Osteocyte (in vitro differentiated cells): ENCODE measurements around the gene RNF214. TPM values are rescaled to one million over a fixed set of nuclear protein-coding genes. Genes with fewer than 3 reads are reported as not detected.
"Not testable (repeated sequence)": the region's sequence is repeated elsewhere in the genome, so short reads cannot be mapped to it uniquely, and the experiment has no call there.

Experiments
- DNase-seq: peaks from one replicate; pipeline ENCODE4 v3.0.0; 2021; ENCODE audit warnings: mixed read lengths; ENCODE audit not compliant: unreplicated experiment; ENCODE audit errors: extremely low spot score
- H3K27ac Mint-ChIP-seq: one replicate; pipeline ENCODE4 v1.8.0; 2021; ENCODE audit warnings: mild to moderate bottlenecking, mixed read lengths; ENCODE audit not compliant: unreplicated experiment
- H3K27me3 Mint-ChIP-seq: one replicate; pipeline ENCODE4 v1.8.0; 2021; ENCODE audit warnings: mixed read lengths; ENCODE audit not compliant: unreplicated experiment
- H3K36me3 Mint-ChIP-seq: one replicate; pipeline ENCODE4 v1.8.0; 2021; ENCODE audit warnings: mixed read lengths; ENCODE audit not compliant: unreplicated experiment
- H3K4me1 Mint-ChIP-seq: one replicate; pipeline ENCODE4 v1.8.0; 2021; ENCODE audit warnings: mixed read lengths; ENCODE audit not compliant: unreplicated experiment
- H3K4me3 Mint-ChIP-seq: one replicate; pipeline ENCODE4 v1.8.0; 2021; ENCODE audit warnings: mild to moderate bottlenecking, moderate library complexity, mixed read lengths; ENCODE audit not compliant: unreplicated experiment
- H3K9me3 Mint-ChIP-seq: one replicate; pipeline ENCODE4 v1.8.0; 2021; ENCODE audit warnings: mixed read lengths; ENCODE audit not compliant: unreplicated experiment
- CTCF ChIP-seq: fragments of 200-600 bp; sonication (generic); IDR thresholded peaks from 2 replicates; pipeline ENCODE4 v1.5.0; 2021; ENCODE audit warnings: antibody characterized with exemption, mild to moderate bottlenecking, moderate library complexity
- total RNA-seq: library from RNA; stranded (reverse); gene quantifications from 2 replicates; pipeline ENCODE4 v1.2.1, GENCODE V29; 2021

The RNF214 gene
- total RNA-seq, 1 donor from 2014 or later = 32.8 TPM

GRCh38 chr11:117316197-117316961, 83.9 kb downstream of the RNF214 start, which contains the start of gene BACE1:
TSS of gene BACE1 (minus strand) at chr11:117316256. CDS start at chr11:117315795, 461 bp downstream.
- peak; percentile 92 for DNase-seq
- peak within 1 kb of the TSS; percentile 85 for H3K4me3 Mint-ChIP-seq
- peak within 1 kb of the TSS; percentile 69 for H3K27ac Mint-ChIP-seq
- no peaks in the 10 kb centered on the region for H3K27me3 Mint-ChIP-seq
- H3K36me3 Mint-ChIP-seq = peaks cover 1% of the 10 kb centered on the region
- H3K4me1 Mint-ChIP-seq = peaks cover 30% of the 10 kb centered on the region
- H3K9me3 Mint-ChIP-seq = no peaks in the 10 kb centered on the region
- TF ChIP-seq CTCF = peak; percentile 59

- H3K36me3 Mint-ChIP-seq = peaks cover 3% of the 10 kb centered on the region
- H3K27ac Mint-ChIP-seq = peak overlapping the region; percentile 60
- H3K4me1 Mint-ChIP-seq = peaks cover 30% of the 10 kb centered on the region
- TF ChIP-seq CTCF = no peak
- no peak for DNase-seq
- H3K9me3 Mint-ChIP-seq = no peaks in the 10 kb centered on the region
- no peaks in the 10 kb centered on the region for H3K27me3 Mint-ChIP-seq
- H3K4me3 Mint-ChIP-seq = no peak overlapping the region
These were observed 86.3 kb downstream of the RNF214 start for GRCh38 chr11:117318738-117319137.

- Mint-ChIP-seq H3K4me3 (no peak overlapping the region), H3K27me3 (no peaks in the 10 kb centered on the region), H3K4me1 (peaks cover 26% of the 10 kb centered on the region), H3K9me3 (no peaks in the 10 kb centered on the region), H3K36me3 (peaks cover 3% of the 10 kb centered on the region), H3K27ac (peak overlapping the region; percentile 60)
- no peak for TF ChIP-seq CTCF
- no peak for DNase-seq
These were observed 86.9 kb downstream of the RNF214 start for GRCh38 chr11:117319214-117319840.

GRCh38 chr11:117327255-117327566, 94.7 kb downstream of the RNF214 start:
- H3K27me3 Mint-ChIP-seq, H3K36me3 Mint-ChIP-seq, DNase-seq, H3K27ac Mint-ChIP-seq, H3K4me1 Mint-ChIP-seq, H3K4me3 Mint-ChIP-seq, H3K9me3 Mint-ChIP-seq: not testable (repeated sequence)

- Mint-ChIP-seq H3K27ac (no peak within 1 kb of the TSS), H3K9me3 (no peaks in the 10 kb centered on the region), H3K27me3 (no peaks in the 10 kb centered on the region), H3K36me3 (peaks cover 8% of the 10 kb centered on the region), H3K4me3 (no peak within 1 kb of the TSS), H3K4me1 (peaks cover 6% of the 10 kb centered on the region)
- no peak for TF ChIP-seq CTCF
- DNase-seq = peak; percentile 97
These were observed 95.3 kb downstream of the RNF214 start, which contains the start of gene CEP164 for GRCh38 chr11:117327567-117328374. TSS of gene CEP164 (plus strand) at chr11:117327854. CDS start at chr11:117338587, 10,733 bp downstream.
